AG10803 (cell line): ENCODE measurements around the gene OR14C36.
"Not testable (repeated sequence)": the region's sequence is repeated elsewhere in the genome, so short reads cannot be mapped to it uniquely, and the experiment has no call there.

Experiments
- DNase-seq: peaks from one replicate; pipeline ENCODE4 v3.0.0; 2010; ENCODE audit warnings: low read depth
- H3K4me3 ChIP-seq: 2 replicates; pipeline ENCODE4 v1.5.1; 2011; ENCODE audit warnings: mild to moderate bottlenecking, low read length, control low read depth
- CTCF ChIP-seq: conservative IDR thresholded peaks from 2 replicates; pipeline ENCODE4 v1.5.1; 2011; ENCODE audit warnings: mild to moderate bottlenecking, low read length, control low read depth, inconsistent platforms

The OR14C36 gene, protein sequence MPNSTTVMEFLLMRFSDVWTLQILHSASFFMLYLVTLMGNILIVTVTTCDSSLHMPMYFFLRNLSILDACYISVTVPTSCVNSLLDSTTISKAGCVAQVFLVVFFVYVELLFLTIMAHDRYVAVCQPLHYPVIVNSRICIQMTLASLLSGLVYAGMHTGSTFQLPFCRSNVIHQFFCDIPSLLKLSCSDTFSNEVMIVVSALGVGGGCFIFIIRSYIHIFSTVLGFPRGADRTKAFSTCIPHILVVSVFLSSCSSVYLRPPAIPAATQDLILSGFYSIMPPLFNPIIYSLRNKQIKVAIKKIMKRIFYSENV

GRCh38 chr1:248348475-248348874 is at the start of gene OR14C36:
TSS of gene OR14C36 (plus strand) at chr1:248348775. CDS start at chr1:248348775, 0 bp downstream.
- no peak for TF ChIP-seq CTCF
- no peak for DNase-seq
- no peak within 1 kb of the TSS for H3K4me3 ChIP-seq

DNA sequence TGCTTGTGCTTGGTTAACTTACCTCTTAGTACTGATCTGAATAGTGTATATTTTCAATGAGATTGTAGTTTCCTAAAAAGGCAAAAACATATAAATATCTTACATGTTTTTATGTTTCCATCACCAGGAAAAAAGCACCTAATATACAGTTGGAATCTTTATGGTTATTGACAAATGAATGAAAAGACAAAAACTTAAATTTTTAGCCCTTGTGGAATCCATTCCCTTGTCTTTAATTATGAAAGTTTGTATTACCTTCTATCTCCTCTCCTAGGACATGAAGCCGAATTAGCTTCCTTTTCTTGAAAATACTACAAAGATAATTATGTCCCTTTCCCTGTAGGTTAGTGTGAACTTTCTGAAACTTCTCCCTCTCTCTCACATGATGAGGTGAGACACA is 45.3 kb upstream of the OR14C36 start, which contains the start of gene OR2T12:
Gene OR2T12 (minus strand): TSS at position 101 of the 400 bp plus-strand sequence. CDS start 7,846 bp downstream, outside the sequence.
- TF ChIP-seq CTCF, result no peak
- DNase-seq, result no peak
- H3K4me3 ChIP-seq, result no peak within 1 kb of the TSS

DNA sequence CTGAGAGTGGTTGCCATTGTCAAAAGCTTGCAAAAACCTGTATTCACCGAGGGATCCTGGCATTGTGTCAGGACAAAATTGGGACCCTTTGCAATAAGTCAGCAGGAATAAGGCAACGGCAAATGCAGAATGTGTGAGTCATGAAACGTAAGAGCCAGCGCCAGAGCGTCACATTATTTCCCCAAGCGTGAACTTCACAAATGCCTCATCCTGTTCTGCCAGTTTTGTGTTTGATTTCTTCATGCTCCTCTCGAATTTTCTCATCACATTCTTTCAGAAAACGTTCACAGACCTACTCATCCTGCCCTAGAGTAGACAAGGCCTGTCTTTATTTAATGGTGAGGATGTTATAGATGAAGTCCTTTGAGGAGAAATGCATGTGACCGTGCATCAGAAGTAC is 42.9 kb upstream of the OR14C36 start:
- H3K4me3 ChIP-seq, DNase-seq: not testable (repeated sequence)

- TF ChIP-seq CTCF, result no peak
- no peak for DNase-seq
- H3K4me3 ChIP-seq, result no peak overlapping the region
These were observed 42.5 kb upstream of the OR14C36 start for GRCh38 chr1:248306103-248306502.

DNA sequence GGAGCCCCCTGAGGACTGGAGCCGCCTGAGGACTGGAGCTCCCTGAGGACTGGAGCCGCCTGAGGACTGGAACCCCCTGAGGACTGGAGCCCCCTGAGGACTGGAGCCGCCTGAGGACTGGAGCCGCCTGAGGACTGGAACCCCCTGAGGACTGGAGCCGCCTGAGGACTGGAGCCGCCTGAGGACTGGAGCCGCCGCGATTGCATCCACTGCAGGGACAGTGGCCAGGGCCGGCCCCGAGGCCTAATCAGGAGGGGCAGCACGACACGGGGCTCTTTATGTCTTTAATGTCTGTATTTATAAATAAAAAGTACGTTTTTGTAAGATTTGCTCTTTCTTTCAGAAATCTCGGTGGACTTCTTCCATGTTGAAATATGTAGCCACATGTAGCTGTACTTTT is 41.8 kb upstream of the OR14C36 start:
- not testable (repeated sequence) for DNase-seq, H3K4me3 ChIP-seq

DNA sequence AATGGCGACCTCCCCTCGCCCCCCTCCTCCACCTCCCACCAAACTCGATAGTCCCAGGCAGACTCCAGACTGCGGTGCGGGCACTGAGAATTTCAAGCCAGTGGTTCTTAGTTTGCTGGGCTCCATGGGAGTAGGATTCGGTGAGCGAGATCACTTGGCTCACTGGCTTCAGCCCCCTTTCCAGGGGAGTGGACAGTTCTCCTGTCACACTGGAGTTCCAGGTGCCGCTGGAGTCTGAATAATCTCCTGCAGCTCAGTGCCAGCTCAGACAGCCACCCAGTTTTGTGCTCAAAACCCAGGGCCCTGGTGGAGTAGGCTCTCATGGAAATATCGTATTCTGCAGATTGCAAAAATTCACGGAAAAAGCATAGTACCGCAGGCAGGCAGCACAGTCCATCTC is 31.8 kb upstream of the OR14C36 start:
- no peak overlapping the region for H3K4me3 ChIP-seq
- TF ChIP-seq CTCF, result no peak
- DNase-seq, result no peak

GRCh38 chr1:248324468-248324867 is 24.1 kb upstream of the OR14C36 start, which contains the start of gene OR2M7:
TSS of gene OR2M7 (minus strand) at chr1:248324568. CDS start at chr1:248324568, 0 bp downstream.
- DNase-seq, result no peak
- no peak for TF ChIP-seq CTCF
- H3K4me3 ChIP-seq, result no peak within 1 kb of the TSS

DNA sequence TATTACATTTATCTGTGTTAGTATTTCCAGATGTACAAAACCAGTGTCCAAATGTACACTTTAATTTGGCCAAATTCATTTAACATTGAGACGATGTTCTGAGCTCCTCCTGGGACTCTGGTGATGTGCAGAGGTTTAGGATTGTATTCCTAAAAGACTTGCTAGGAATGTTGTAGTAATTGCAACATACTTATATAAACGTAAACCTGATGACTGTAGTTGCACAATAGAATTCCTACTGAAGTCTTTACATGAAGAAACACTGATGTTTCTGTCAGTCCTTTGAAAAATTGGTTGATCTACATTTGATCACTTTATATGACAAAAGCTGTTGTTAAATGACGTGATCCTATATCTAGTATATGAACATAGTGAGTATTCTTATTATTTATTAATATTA is 5.1 kb upstream of the OR14C36 start:
- no peak for DNase-seq
- no peak overlapping the region for H3K4me3 ChIP-seq
- TF ChIP-seq CTCF, result no peak
